Activated T-cell treated with anti-CD3 and anti-CD28 coated beads for 1 hour (primary cell): ENCODE measurements around the gene DPP8.
"Not testable (repeated sequence)": the region's sequence is repeated elsewhere in the genome, so short reads cannot be mapped to it uniquely, and the experiment has no call there.

ENCODE experiments used
- DNase-seq: peaks from one replicate; pipeline ENCODE4 v3.0.0-alpha.2; 2020; ENCODE audit warnings: low read depth

Gene DPP8

GRCh38 chr15:65524226-65524625, 6.7 kb upstream of the DPP8 start:
- no peak for DNase-seq

GRCh38 chr15:65521350-65521749, 3.9 kb upstream of the DPP8 start:
- no peak for DNase-seq

- no peak for DNase-seq
These were observed 1.3 kb upstream of the DPP8 start for GRCh38 chr15:65518633-65519285.

GRCh38 chr15:65517866-65518207, 348 bp upstream of the DPP8 start:
- no peak for DNase-seq

- no peak for DNase-seq
These were observed 4.6 kb downstream of the DPP8 start for GRCh38 chr15:65512807-65513416.

GRCh38 chr15:65512189-65512588, 5.3 kb downstream of the DPP8 start:
- no peak for DNase-seq

GRCh38 chr15:65509321-65509720, 8.2 kb downstream of the DPP8 start:
- no peak for DNase-seq

GRCh38 chr15:65494076-65494475, 23.4 kb downstream of the DPP8 start:
- DNase-seq, result no peak

- no peak for DNase-seq
These were observed 32.6 kb downstream of the DPP8 start for GRCh38 chr15:65484876-65485275.

GRCh38 chr15:65476903-65477302, 40.6 kb downstream of the DPP8 start:
- no peak for DNase-seq

GRCh38 chr15:65470866-65471265, 46.6 kb downstream of the DPP8 start:
- no peak for DNase-seq

- DNase-seq, result no peak
These were observed 49.1 kb downstream of the DPP8 start for GRCh38 chr15:65468229-65468909.

- DNase-seq, result no peak
These were observed 50.6 kb downstream of the DPP8 start for GRCh38 chr15:65466901-65467300.

GRCh38 chr15:65463096-65463495, 54.4 kb downstream of the DPP8 start:
- DNase-seq, result not testable (repeated sequence)

GRCh38 chr15:65460741-65461347, 56.6 kb downstream of the DPP8 start:
- no peak for DNase-seq

- not testable (repeated sequence) for DNase-seq
These were observed 62.2 kb downstream of the DPP8 start for GRCh38 chr15:65455256-65455655.

- DNase-seq, result no peak
These were observed 65.5 kb downstream of the DPP8 start for GRCh38 chr15:65451989-65452388.

- DNase-seq, result no peak
These were observed 66.9 kb downstream of the DPP8 start for GRCh38 chr15:65450556-65450955.

- no peak for DNase-seq
These were observed 70.3 kb downstream of the DPP8 start for GRCh38 chr15:65447145-65447544.

GRCh38 chr15:65434201-65434600, 83.3 kb downstream of the DPP8 start:
- no peak for DNase-seq

GRCh38 chr15:65431731-65432130, 85.8 kb downstream of the DPP8 start:
- DNase-seq, result no peak

GRCh38 chr15:65426216-65426853, 91.2 kb downstream of the DPP8 start:
- no peak for DNase-seq

GRCh38 chr15:65424683-65425082, 92.8 kb downstream of the DPP8 start:
- no peak for DNase-seq
